Sciatic nerve (tissue), 2 donors: ENCODE results near the gene NPAS3. TPM values are rescaled to one million over a fixed set of nuclear protein-coding genes. Genes with fewer than 3 reads are reported as not detected.

Experiments
- ATAC-seq: fragments of 200-7000 bp; cut with Tn5 transposase; one replicate; pipeline ENCODE4 v1.9.1; 2020; ENCODE audit warnings: mild to moderate bottlenecking, moderate library complexity
- DNase-seq: peaks from one replicate; pipeline ENCODE4 v3.0.0-alpha.2; 2020; ENCODE audit warnings: low spot score
- intact Hi-C: fragments of 100-400 bp; cut with DNase I; formaldehyde crosslinking; loops from one replicate; pipeline ENCODE4 v1.14.2; 2022
- total RNA-seq: library from RNA; stranded (reverse); fragmentation: NEBNext Ultra II Directional; extraction: Animal tissue kit (Norgen Biotek cat#: 25700); gene quantifications from one replicate; pipeline ENCODE4 v1.2.1, GENCODE V29; 2021
- donor health status: DM: no; HTN: no; CAD: no.
- donor health status: DM: no; HTN: no; CAD: no.

The NPAS3 gene
- total RNA-seq, 1 donor from 2014 or later: 14.6 TPM

DNA sequence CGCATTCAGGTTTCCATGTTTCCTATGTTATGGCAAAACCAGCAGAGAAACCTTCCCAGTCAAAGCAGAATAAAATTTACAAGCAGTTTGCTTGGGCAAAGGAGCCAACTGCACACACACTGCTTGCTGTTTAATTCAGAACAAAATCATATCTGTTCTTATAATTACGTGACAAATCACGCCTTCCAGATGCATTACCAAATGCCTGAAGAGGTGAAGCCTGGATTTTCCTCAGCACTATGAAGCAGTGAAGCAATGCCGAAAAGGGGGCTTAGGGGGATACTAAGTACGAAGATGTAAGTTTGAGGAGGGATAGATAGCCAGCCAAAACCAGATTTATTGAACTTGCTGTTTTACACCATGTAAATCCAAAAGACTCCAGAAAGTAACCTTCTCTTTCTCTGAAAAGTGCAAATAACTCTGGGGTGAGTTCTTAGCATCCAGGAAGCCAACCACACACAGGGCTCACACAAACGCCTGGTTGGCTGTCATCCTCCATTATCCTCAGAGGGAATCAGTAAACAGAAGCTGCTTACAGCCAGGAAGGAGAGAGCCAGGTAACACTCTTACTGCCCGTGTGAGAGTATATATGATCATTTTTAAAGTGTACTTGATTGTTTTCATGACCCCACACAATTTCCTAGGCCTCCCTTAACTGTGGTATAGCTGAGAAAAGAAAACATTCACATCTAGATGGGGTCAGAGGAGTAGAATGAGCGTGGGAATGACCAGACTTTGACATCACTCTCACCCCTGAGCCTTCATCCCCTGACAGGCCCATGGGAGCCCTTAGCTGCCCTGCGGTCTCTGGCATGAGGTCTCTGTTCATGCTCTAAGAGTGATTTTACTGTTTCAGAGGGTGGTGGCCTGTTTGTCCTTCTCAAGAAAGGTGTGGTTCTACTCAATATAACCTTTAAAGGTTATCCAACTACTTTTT lies 569.7 kb downstream of the NPAS3 start:
- DNase-seq (no peak), ATAC-seq (no peak)
- intact Hi-C loops: no loop called here

GRCh38 chr14:33509454-33509853 lies 570.8 kb downstream of the NPAS3 start:
- intact Hi-C loops: no loop called here
- ATAC-seq (no peak), DNase-seq (no peak)

DNA sequence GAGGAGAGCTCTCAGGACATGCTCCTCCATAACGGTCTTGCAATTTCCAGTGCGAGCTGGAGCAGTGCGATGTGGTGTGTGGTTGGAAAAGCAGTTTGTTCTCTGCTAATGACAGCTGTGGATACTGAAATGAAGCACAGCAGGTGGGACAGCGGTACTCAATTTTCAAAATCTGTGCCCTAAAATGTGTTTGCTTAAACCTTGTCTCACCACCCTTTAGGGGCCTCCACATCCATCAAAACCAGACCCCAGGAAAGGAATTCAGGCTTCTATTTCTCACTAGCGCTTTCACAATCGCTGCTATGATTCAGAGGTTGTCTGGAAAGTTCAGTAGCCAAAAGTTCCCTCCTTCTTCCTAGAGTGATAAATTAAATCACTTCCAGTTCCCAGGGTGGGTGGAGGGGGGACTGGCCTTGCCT lies 571.4 kb downstream of the NPAS3 start:
- DNase-seq: no peak
- ATAC-seq: no peak
- intact Hi-C loops: no loop called here

- ATAC-seq (no peak), DNase-seq (no peak)
- intact Hi-C loops: no loop called here
Observed at GRCh38 chr14:33510991-33511390, 572.3 kb downstream of the NPAS3 start.

- no peak for ATAC-seq
- intact Hi-C loops: no loop called here
- DNase-seq: no peak
Observed at GRCh38 chr14:33511851-33512640, 573.4 kb downstream of the NPAS3 start.

- DNase-seq (no peak), ATAC-seq (no peak)
- intact Hi-C loops: no loop called here
Observed at GRCh38 chr14:33515441-33515840, 576.8 kb downstream of the NPAS3 start.

DNA sequence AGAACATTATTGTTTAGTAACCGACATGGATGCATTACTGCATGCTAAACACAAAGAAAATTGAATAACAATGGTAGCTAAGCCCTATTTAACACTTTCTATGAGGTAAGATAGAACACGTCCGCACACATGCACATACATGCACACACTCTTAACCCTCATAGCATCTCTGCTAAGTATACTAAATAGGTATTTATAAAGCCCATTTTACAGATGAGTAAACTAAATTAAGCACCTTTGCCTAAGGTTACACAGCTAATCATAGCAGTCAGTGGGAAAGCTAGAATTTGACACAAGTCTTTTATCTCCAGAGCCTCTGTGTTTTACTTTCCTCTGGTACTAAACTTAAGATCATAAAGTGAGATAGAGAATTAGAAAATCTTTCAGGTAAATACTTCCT lies 577.2 kb downstream of the NPAS3 start:
- intact Hi-C loops: no loop called here
- DNase-seq (no peak), ATAC-seq (no peak)

DNA sequence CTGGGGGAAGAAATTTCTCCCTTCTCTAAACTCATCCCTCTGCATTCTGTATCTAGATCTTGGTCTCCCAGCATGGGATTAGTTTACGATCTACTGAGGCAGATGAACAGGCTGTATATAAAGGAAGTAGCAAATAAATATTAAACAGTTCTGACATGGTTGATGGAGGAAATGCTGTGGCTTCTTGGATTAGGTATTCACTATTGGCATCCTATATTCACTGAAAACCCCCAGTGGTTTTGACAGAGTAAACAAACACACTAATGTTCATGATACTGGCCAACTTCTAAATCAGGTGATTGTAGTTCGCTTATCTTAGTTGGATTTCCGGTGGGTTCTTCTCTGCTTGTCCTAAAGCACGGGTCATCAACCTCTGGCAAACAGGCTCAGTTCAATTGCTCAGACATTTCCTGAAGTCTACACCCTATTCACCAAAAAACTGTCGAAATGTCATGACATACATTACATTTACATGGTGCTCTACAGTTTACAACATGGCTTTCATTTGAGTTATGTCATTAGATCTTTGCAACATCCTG lies 578.3 kb downstream of the NPAS3 start:
- DNase-seq (no peak), ATAC-seq (no peak)
- intact Hi-C loops: no loop called here

DNA sequence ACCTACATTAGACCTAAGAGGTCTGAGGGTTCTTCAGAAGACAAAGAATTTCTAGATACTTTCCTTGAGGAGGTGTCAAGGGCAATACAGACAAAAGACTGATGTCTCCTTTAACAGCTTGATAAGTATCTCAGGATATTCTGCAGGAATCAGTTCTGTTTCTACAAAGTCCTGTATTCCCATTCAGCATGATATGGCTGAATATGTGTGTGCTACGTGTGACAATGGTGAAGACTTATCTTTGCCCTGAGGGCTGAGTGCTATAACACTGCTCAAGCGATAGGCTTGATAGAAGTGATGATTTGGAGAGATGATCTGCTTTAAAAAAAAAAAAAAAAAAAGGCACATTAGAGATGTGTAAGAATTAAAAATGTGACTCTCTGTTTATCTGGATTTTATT lies 582.5 kb downstream of the NPAS3 start:
- ATAC-seq (no peak), DNase-seq (no peak)
- intact Hi-C loops: no loop called here

DNA sequence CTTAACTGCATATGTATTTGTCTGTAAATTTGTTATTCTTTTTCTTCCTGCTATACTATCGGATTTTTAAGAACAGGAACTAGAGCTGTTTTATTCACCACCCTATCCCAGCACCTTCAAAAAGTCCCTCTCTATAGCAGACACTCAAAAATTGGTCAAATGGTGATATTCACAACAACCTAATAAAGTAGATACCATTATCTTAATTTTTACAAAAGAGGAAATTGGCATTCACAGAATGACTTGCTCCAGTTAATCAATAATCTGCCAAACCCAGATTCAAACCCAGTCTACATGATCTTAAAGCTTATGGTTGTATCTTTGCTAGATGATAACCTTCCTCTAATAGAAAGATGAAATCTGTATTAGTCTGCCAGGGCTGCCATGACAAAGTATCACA lies 585.6 kb downstream of the NPAS3 start:
- ATAC-seq: no peak
- no peak for DNase-seq
- intact Hi-C loops: no loop called here

DNA sequence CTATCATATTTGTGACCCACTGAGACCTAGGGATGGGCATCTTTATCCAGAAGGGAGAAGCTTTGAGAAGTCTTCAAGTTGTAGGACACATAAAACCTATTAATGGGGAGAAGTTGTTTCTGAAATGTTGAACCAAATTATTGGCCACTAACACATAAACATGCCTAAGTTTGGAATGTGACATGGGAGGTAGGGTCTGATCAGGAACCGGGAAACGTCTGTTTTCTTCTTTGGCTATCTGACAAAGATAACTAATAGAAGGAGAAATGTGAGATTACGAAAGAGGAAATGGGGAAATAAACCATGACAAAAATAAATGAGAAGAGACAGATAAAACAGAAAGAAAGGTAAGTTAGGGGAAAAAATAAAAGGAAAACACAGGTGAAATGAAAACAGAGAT lies 586.9 kb downstream of the NPAS3 start:
- ATAC-seq: no peak
- intact Hi-C loops: no loop called here

GRCh38 chr14:33527023-33527634 lies 588.5 kb downstream of the NPAS3 start:
- DNase-seq (no peak), ATAC-seq (no peak)
- intact Hi-C loops: no loop called here

More for the DNA sequence above, 586.9 kb downstream of the NPAS3 start:
- DNase-seq: no peak

DNA sequence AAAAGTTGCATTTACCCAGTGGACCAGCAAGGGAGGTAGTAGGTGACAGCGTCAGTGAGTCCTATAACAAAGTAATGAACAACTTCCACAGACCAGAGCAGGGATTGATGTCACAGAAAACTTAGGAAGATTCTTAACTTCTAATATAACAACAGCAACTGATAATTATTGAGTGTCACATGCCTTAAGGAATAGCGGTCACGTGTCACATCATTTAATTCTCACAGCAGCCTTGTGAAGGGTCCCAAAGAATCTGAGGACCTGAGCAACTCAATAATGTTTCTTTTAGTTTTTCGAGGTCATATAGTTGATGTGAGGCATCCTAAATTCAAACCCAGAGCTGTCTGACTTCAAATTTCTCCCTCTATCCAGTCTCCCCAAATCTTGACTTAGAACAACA lies 590.0 kb downstream of the NPAS3 start:
- ATAC-seq: no peak
- no peak for DNase-seq
- intact Hi-C loops: no loop called here

- no peak for ATAC-seq
- no peak for DNase-seq
- intact Hi-C loops: no loop called here
Observed at GRCh38 chr14:33529787-33530757, 591.4 kb downstream of the NPAS3 start.

GRCh38 chr14:33532553-33532952 lies 593.9 kb downstream of the NPAS3 start:
- DNase-seq: no peak
- intact Hi-C loops: no loop called here
- no peak for ATAC-seq

DNA sequence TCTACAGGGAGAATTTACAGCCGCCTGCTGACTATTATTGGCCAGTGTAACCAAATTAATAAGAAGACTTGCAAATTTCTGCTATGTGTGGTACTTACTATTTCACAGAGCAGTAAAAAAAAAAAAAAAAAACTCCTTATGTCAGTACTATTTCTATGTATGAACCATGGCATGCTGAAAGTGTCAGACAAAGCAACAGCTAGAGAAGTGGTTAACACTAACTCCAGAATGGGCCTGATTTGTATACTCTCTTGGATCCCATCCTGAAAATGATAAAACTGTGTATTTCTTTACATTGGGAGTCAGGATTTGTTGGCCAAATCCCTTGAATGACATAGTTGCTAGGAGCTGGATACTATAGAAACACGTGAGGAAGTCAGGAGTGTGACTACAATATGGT lies 595.4 kb downstream of the NPAS3 start:
- intact Hi-C loops: no loop called here
- DNase-seq: no peak
- no peak for ATAC-seq

- DNase-seq (no peak), ATAC-seq (no peak)
- intact Hi-C loops: no loop called here
Observed at GRCh38 chr14:33534632-33535031, 596.0 kb downstream of the NPAS3 start.

DNA sequence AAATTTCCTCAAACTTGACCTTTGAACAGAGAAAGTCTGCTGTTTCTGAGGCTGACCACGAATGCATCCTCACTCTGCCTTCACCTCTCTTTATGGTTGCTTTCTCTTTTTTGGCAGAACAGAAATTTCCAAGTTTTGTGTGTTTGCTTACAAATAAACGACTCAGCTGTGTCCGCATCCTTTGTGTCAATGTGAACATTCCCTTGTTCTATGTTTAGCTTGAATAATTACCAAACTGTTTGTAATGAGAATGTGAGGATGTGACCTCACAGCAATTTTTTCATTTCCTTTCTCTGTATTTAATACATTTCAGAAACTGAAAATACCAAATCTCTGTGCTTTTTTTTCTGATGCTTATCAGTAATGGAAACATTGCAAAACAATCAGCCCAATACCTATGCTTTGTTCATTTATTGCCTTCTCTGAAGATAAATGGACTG lies 601.3 kb downstream of the NPAS3 start:
- DNase-seq: no peak
- intact Hi-C loops: no loop called here
- no peak for ATAC-seq
